Lower lobe of right lung (tissue), 2 donors: Measurements from ENCODE around the gene PEX5. TPM values are rescaled to one million over a fixed set of nuclear protein-coding genes. Genes with fewer than 3 reads are reported as not detected.

Source experiments
- ATAC-seq, 2 donors: fragments of 200-7000 bp; cut with Tn5 transposase; one replicate each; pipeline ENCODE4 v1.9.1; 2020 to 2022; ENCODE audit warnings: mild to moderate bottlenecking in 2 of 2, moderate library complexity in 2 of 2
- DNase-seq: peaks from one replicate; pipeline ENCODE4 v3.0.0-alpha.2; 2020
- H3K27ac ChIP-seq: fragments of 200-600 bp; one replicate; pipeline ENCODE4 v1.8.0; 2022
- H3K27me3 ChIP-seq: fragments of 200-600 bp; one replicate; pipeline ENCODE4 v1.8.0; 2022; ENCODE audit warnings: low read depth
- H3K36me3 ChIP-seq: fragments of 200-600 bp; one replicate; pipeline ENCODE4 v1.8.0; 2022; ENCODE audit warnings: mild to moderate bottlenecking
- H3K4me1 ChIP-seq: fragments of 200-600 bp; one replicate; pipeline ENCODE4 v1.8.0; 2022
- H3K4me3 ChIP-seq: fragments of 200-600 bp; one replicate; pipeline ENCODE4 v1.8.0; 2022; ENCODE audit warnings: mild to moderate bottlenecking
- H3K9me3 ChIP-seq: fragments of 200-600 bp; one replicate; pipeline ENCODE4 v1.8.0; 2022
- intact Hi-C: fragments of 100-400 bp; cut with DNase I; formaldehyde crosslinking; loops from one replicate; pipeline ENCODE4 v1.11.0; 2022
- long read RNA-seq: library from polyadenylated mRNA; unstranded; transcript quantifications from one replicate; pipeline ENCODE4 v2.0.0, GENCODE V29; 2021
- total RNA-seq: library from RNA; stranded (reverse); fragmentation: NEBNext Ultra II Directional; extraction: Animal tissue kit (Norgen Biotek cat#: 25700); gene quantifications from one replicate; pipeline ENCODE4 v1.2.1, GENCODE V29; 2021
- TF ChIP-seq, protein P1 (sequence below): fragments of 200-600 bp; IDR thresholded peaks from one replicate; pipeline ENCODE4 v1.8.0; 2022; ENCODE audit warnings: antibody characterized with exemption, mild to moderate bottlenecking
- donor health status: DM: no; HTN: yes; CAD: no; lungs with severe emphysema.

The PEX5 gene
- total RNA-seq, result 47.8 TPM
- long read RNA-seq, partial matches to known transcripts, result 1 of 8 reads
- long read RNA-seq, other reads (novel, unspliced or antisense), result 3 of 8 reads

DNA sequence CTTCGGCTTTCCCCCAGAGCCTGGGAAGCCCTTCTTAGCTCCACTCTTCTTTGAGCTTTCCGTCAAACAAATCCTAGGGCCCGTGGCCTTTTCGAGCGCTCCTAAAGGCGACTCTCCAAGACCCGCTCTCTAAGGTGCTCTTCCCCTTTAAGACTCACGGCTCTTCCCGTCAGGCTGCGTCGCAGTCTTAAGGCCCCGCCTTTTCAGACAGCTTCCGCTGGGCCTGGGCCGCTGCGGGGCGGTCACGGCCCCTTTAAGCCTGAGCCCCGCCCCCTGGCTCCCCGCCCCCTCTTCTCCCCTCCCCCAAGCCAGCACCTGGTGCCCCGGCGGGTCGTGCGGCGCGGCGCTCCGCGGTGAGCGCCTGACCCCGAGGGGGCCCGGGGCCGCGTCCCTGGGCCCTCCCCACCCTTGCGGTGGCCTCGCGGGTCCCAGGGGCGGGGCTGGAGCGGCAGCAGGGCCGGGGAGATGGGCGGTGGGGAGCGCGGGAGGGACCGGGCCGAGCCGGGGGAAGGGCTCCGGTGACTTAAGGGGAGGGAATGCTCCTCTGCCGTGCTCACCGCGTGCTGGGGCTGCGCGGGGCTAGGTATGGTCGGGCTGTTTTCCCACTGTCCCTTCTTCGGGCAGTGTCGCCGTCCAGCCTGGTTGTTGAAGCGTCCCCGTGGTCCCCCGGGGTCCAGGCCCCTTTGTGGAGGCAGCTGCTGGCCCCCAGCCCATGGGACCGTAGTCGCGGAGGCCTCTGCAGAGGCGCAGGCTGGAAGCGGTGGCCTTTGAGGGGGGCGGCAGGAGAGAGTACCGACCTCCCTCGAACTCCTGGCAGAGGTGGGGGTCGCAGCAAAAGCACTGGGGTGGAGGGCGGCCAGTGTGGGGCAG, at the start of gene PEX5:
Gene PEX5 (plus strand): TSS at position 289 of the 870 bp plus-strand sequence. CDS start 692 bp downstream, outside the sequence.
- intact Hi-C loops, result no loop called here
- Histone ChIP-seq H3K4me3 (peak within 1 kb of the TSS; percentile 96), H3K4me1 (peaks cover 28% of the 10 kb centered on the region), H3K36me3 (peaks cover 28% of the 10 kb centered on the region), H3K9me3 (no peaks in the 10 kb centered on the region), H3K27ac (peak within 1 kb of the TSS; percentile 94), H3K27me3 (no peaks in the 10 kb centered on the region)
- ATAC-seq, result peak; percentile 97
- TF ChIP-seq, protein P1, sequence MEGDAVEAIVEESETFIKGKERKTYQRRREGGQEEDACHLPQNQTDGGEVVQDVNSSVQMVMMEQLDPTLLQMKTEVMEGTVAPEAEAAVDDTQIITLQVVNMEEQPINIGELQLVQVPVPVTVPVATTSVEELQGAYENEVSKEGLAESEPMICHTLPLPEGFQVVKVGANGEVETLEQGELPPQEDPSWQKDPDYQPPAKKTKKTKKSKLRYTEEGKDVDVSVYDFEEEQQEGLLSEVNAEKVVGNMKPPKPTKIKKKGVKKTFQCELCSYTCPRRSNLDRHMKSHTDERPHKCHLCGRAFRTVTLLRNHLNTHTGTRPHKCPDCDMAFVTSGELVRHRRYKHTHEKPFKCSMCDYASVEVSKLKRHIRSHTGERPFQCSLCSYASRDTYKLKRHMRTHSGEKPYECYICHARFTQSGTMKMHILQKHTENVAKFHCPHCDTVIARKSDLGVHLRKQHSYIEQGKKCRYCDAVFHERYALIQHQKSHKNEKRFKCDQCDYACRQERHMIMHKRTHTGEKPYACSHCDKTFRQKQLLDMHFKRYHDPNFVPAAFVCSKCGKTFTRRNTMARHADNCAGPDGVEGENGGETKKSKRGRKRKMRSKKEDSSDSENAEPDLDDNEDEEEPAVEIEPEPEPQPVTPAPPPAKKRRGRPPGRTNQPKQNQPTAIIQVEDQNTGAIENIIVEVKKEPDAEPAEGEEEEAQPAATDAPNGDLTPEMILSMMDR, result no peak
- DNase-seq, result peak; percentile 94

DNA sequence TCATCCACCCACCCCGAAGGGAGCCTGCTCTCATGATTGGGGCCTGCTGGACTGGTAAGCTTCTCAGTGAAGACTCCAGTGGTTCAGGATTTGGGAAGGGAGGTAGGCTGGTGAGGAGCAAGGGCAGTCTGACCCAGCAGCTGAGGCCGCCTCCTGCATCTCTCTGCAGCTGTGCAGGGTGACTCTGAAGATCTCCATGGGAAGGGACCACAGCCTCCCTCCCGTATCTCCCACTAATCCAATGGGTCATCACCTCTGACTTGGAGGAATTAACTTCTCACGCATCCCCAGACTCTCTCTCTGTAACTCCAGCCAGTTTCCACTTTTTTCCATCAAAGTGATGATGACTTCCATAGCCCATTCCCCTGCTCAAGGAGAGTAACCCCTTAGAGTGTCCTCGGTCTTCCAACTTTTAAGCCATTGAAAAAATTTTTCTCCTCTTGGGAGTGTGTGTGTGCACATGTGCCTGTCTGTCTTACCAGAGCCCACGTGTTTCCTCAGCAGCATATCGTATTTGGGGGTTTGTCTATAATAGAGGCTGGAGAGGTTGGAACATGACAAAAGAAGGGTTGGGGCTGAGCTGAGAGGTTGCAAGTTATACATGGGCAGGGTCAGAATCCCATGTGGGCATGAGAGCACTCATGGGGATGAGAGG, 48.0 kb upstream of the PEX5 start:
- TF ChIP-seq, protein P1, result no peak
- no peak overlapping the region for H3K4me3 ChIP-seq
- H3K27me3 ChIP-seq, result no peaks in the 10 kb centered on the region
- no peak overlapping the region for H3K27ac ChIP-seq
- H3K4me1 ChIP-seq, result peaks cover 4% of the 10 kb centered on the region
- no peaks in the 10 kb centered on the region for H3K9me3 ChIP-seq
- ATAC-seq (no peak), DNase-seq (no peak)
- H3K36me3 ChIP-seq, result peaks cover 18% of the 10 kb centered on the region
- intact Hi-C loops, result no loop called here

DNA sequence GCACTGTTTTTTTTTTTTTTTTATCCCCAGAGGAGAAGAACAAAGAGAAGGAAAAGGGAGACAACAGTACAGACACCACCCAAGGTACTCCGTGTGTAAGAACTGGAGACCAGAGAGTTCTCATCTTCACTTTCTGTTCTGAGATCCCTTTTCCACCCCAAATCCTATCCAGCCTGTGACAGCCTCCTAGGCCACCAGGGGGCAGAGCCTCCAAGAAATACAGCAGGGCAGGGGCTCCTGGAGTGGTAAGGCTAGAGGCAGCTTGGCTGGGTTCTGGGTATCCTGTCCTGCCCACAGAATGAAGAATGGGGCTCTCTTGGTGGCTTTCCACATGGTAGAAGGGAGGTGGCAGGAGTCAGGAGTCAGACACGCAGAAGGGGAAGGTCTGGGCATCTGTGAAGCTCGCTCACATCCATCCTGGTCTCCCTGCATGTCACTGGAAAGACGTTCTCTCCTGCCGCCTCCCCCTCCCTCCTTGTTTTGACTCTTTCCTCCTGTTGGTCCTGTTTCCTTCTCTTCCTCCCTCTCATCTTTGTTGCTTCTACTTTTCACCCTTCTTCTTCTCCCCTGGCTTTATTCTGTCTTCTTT, 47.3 kb upstream of the PEX5 start:
- no peak overlapping the region for H3K27ac ChIP-seq
- intact Hi-C loops, result no loop called here
- no peak overlapping the region for H3K4me3 ChIP-seq
- ATAC-seq (peak; percentile 81 to 83), DNase-seq (peak; percentile 66)
- H3K9me3 ChIP-seq, result no peaks in the 10 kb centered on the region
- H3K36me3 ChIP-seq, result peaks cover 17% of the 10 kb centered on the region
- H3K27me3 ChIP-seq, result no peaks in the 10 kb centered on the region
- TF ChIP-seq, protein P1, result peak; percentile 71
- peaks cover 4% of the 10 kb centered on the region for H3K4me1 ChIP-seq

DNA sequence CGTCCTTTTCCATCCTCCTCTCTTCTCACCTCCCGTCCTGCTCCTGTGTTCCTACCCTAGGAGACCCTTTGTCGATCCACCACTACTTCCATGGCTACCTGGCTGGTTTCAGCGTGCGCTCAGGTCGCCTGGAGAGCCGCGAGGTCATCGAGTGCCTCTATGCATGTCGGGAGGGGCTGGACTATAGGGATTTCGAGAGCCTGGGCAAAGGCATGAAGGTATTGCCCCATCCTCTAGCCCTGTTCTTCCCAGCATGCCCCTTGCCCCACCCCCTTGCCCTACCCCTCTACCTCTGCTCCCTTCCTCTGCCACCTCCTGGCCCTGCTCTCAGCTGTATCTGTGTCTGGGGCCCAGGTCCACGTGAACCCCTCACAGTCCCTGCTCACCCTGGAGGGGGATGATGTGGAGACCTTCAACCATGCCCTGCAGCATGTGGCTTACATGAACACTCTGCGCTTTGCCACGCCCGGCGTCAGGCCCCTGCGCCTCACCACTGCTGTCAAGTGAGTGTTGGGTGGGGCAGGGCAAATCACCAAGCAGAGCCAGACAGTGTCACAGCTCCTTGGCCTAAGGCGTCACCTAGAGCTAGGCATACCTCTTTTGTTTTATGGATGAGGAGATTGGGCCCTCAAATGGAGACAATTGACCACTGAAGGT, 46.5 kb upstream of the PEX5 start:
- no peaks in the 10 kb centered on the region for H3K9me3 ChIP-seq
- no peak for DNase-seq
- H3K27ac ChIP-seq, result no peak overlapping the region
- peak; percentile 26 to 42 for ATAC-seq
- H3K4me3 ChIP-seq, result no peak overlapping the region
- H3K27me3 ChIP-seq, result no peaks in the 10 kb centered on the region
- TF ChIP-seq, protein P1, result no peak
- H3K4me1 ChIP-seq, result peaks cover 2% of the 10 kb centered on the region
- H3K36me3 ChIP-seq, result peaks cover 14% of the 10 kb centered on the region
- intact Hi-C loops, result no loop called here

DNA sequence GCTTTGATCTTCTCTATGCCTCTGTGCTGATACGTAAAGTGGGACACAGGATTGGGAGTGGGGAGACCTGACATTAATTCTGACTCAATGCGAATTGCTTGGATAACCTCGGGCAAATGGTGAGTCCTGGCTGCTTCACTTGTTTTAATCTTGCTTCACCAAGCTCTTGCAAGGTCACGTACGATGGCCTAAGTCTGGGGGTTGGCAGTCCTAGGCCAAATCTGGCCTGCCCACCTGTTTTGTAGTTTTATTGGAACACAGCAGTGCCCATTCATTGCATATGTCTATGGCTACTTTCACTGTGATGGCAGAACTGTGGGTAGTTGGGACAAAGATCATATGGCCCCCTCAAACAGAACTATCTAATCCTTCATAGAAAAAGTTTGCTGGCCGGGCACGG, 45.9 kb upstream of the PEX5 start:
- TF ChIP-seq, protein P1, result no peak
- H3K4me1 ChIP-seq, result no peaks in the 10 kb centered on the region

More for the DNA sequence above, 45.9 kb upstream of the PEX5 start:
- intact Hi-C loops, result no loop called here
- Histone ChIP-seq H3K4me3 (no peak overlapping the region), H3K27me3 (no peaks in the 10 kb centered on the region), H3K9me3 (no peaks in the 10 kb centered on the region), H3K36me3 (peaks cover 18% of the 10 kb centered on the region), H3K27ac (no peak overlapping the region)
- ATAC-seq (no peak), DNase-seq (no peak)
